GM18511 (cell line): Measurements from ENCODE around the gene USP54.

Source experiments
- ATAC-seq: cut with Tn5 transposase; IDR thresholded peaks from one replicate; pipeline ENCODE4 v1.9.1; 2021; ENCODE audit warnings: mild to moderate bottlenecking, moderate library complexity; ENCODE audit not compliant: unreplicated experiment

The USP54 gene

GRCh38 chr10:73469579-73469978, 121.6 kb downstream of the USP54 start:
- ATAC-seq, result no peak

DNA sequence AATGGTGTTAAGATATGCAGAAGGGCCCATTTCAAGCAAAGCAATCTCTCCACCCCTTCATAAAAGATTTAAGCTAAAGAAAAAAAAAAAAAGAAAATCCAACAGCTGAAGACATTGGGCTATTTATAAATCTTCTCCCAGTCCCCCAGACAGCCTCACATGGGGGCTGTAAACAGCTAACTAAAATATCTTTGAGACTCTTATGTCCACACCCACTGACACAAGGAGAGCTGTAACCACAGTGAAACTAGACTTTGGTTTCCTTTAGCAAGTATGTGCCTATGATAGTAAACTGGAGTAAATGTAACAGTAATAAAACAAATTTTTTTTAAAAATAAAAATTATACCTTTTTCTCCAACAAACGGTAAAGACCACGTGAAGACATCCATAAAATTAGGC, 123.9 kb downstream of the USP54 start:
- ATAC-seq, result no peak

- no peak for ATAC-seq
Measured at GRCh38 chr10:73465978-73466726, 125.0 kb downstream of the USP54 start.

DNA sequence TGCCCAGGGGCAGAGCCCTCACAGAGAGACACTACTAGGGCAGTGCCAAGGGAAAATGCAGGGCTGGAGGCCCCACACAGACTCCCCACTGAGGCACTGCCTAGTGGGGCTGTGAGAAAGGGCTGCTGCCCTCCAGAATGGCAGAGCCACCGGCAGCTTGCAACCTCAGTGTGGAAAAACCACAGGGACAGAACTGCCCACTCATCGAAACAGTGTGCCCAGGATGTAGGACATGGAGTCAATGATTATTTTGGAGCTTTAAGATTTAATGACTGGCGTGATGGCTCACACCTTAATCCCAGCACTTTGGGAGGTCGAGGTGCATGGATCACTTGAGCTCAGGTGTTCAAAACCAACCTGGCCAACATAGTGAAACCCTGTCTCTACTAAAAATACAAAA, 130.2 kb downstream of the USP54 start:
- no peak for ATAC-seq

DNA sequence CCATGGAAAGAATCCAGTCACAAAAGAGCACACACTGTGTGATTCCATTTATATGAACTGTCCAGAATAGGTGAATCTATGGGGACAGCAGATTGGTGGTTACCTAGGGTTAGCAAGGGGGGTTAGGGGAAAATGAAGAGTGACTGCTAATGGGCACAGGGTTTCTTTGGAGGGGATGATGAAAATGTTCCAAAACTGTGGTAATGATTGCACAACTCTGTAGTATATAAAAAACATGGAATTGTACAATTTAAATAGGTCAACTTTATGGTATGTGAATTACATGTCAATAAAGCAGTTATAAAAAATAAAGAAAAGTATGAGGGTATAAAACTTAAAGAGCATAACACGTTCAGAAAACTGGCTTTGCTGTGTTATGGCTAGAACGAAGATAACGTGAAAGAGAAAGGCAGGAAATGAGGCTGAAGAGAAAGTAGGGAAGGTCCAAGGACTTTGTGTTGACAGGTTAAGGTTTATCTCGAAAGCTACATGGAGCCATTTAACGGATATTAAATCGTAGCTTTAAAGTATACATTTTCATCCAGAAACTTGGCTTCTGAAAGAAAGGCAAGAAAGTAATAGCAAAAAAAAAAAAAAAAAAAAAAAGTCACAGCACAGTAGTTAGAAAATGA, 131.3 kb downstream of the USP54 start:
- no peak for ATAC-seq

- ATAC-seq, result no peak
Measured at GRCh38 chr10:73456187-73456890, 134.8 kb downstream of the USP54 start.

DNA sequence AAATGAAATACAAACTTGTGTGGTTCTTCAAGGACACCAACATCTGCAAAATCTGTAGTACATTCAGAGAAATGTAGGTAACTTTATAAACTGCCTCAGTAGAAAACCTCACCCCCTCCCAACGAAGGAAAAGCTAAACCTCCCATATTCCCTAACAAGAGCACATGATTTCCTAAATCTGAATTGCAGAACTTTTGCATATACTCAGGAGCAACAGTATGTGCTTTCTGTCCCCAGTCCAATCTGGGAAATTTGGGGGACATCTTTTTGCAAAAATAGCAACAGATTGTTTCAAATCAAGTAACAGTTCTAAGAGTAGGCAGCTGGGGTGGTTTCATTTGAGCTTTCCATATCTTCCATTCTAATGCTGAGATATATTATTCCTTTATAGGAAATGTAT, 142.0 kb downstream of the USP54 start:
- no peak for ATAC-seq

DNA sequence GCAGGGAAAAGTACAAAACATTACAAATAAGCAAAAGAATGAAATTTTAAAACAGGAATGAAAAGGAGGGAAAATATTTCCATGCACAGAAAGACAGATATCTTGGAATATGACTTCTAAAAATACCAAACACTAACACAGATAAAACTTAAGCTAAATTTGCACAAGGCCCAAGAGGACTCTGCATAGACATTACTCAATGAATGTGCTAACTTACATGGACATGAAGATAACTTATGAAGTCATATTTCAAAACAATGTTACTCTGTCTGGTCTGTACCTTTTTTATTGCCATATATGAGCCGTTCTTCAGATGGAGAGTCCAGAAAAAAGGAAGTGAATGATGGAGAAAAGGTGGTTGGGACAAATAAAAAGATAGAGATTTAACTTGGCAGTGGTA, 142.8 kb downstream of the USP54 start:
- ATAC-seq, result no peak
